ENCODE data around the gene CASZ1.

Gene CASZ1

DNA sequence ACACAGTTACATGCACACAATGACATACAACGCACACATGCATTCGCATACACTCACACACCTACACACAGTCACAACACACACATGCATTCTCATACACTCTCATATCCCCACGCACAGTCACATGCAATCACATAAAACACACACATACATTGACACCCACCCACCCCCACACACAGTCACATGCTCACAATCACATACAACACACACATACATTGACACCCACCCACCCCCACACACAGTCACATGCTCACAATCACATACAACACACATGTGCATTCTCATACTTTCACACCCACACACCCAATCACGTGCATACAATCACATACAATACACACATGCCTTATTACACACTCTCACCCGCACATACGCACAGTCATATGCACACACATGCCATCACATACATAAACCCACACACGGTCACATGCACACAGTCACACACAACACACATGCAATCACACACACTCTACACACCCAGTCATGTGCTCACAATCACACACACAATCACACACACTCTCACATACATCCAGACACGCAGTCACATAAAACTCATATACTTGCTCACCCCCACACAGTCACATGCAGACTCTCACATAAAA, 134.3 kb downstream of the CASZ1 start:
- Histone ChIP-seq H3K27me3 (ENCODE audit: low read length) (no peaks in the 10 kb centered on the region), H3K9ac (ENCODE audit: low read length) (no peak overlapping the region), H3K9me3 (ENCODE audit: insufficient read depth, low read length) (no peaks in the 10 kb centered on the region), H3K9me2 (replicated peaks; ENCODE audit: insufficient read depth, low read length) (no peaks in the 10 kb centered on the region), H3K4me2 (ENCODE audit: low read depth, low read length, poor library complexity, severe bottlenecking) (no peak overlapping the region), H2AFZ (ENCODE audit: low read depth, low read length, severe bottlenecking) (no peak overlapping the region), H3K27ac (ENCODE audit: low read depth, low read length) (no peak overlapping the region), H3K79me2 (ENCODE audit: insufficient read depth, low read length) (no peaks in the 10 kb centered on the region), H3K4me3 (ENCODE audit: insufficient read depth, low read length, poor library complexity, severe bottlenecking) (no peak overlapping the region), H3F3A (ENCODE audit: insufficient read depth) (no peaks in the 10 kb centered on the region), H3K36me3 (ENCODE audit: low read length) (no peaks in the 10 kb centered on the region), H4K20me1 (ENCODE audit: low read depth, low read length) (no peaks in the 10 kb centered on the region)
- TF ChIP-seq, protein P1, sequence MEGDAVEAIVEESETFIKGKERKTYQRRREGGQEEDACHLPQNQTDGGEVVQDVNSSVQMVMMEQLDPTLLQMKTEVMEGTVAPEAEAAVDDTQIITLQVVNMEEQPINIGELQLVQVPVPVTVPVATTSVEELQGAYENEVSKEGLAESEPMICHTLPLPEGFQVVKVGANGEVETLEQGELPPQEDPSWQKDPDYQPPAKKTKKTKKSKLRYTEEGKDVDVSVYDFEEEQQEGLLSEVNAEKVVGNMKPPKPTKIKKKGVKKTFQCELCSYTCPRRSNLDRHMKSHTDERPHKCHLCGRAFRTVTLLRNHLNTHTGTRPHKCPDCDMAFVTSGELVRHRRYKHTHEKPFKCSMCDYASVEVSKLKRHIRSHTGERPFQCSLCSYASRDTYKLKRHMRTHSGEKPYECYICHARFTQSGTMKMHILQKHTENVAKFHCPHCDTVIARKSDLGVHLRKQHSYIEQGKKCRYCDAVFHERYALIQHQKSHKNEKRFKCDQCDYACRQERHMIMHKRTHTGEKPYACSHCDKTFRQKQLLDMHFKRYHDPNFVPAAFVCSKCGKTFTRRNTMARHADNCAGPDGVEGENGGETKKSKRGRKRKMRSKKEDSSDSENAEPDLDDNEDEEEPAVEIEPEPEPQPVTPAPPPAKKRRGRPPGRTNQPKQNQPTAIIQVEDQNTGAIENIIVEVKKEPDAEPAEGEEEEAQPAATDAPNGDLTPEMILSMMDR (IDR thresholded peaks at IDR 0.05; ENCODE audit: insufficient read depth, low read length, poor library complexity, severe bottlenecking): no peak
- no peak for TF ChIP-seq EZH2phosphoT487 (conservative IDR thresholded peaks at IDR 0.05; ENCODE audit: low read length)

DNA sequence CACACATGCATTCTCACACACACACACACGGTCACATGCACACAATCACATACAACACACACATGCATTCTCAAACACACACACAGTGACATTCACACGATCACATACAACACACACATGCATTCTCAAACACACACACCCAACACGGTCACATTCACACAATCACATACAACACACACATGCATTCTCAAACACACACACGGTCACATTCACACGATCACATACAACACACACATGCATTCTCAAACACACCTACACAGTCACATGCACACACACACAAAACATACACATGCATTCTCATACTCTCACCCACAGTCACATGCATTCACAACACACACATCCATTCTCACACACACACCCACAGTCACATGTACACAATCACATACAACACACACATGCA, 135.0 kb downstream of the CASZ1 start:
- Histone ChIP-seq H2AFZ (ENCODE audit: low read depth, low read length, severe bottlenecking) (no peak overlapping the region), H3K9ac (ENCODE audit: low read length) (no peak overlapping the region), H3K4me3 (ENCODE audit: insufficient read depth, low read length, poor library complexity, severe bottlenecking) (no peak overlapping the region), H3K36me3 (ENCODE audit: low read length) (no peaks in the 10 kb centered on the region), H3K27ac (ENCODE audit: low read depth, low read length) (no peak overlapping the region), H3K9me3 (ENCODE audit: insufficient read depth, low read length) (no peaks in the 10 kb centered on the region), H3F3A (ENCODE audit: insufficient read depth) (no peaks in the 10 kb centered on the region), H3K27me3 (ENCODE audit: low read length) (no peaks in the 10 kb centered on the region), H3K4me2 (ENCODE audit: low read depth, low read length, poor library complexity, severe bottlenecking) (no peak overlapping the region), H3K79me2 (ENCODE audit: insufficient read depth, low read length) (no peaks in the 10 kb centered on the region), H4K20me1 (ENCODE audit: low read depth, low read length) (no peaks in the 10 kb centered on the region), H3K9me2 (replicated peaks; ENCODE audit: insufficient read depth, low read length) (no peaks in the 10 kb centered on the region)
- no peak for TF ChIP-seq EZH2phosphoT487 (conservative IDR thresholded peaks at IDR 0.05; ENCODE audit: low read length)
- TF ChIP-seq, protein P1 (IDR thresholded peaks at IDR 0.05; ENCODE audit: insufficient read depth, low read length, poor library complexity, severe bottlenecking): no peak

DNA sequence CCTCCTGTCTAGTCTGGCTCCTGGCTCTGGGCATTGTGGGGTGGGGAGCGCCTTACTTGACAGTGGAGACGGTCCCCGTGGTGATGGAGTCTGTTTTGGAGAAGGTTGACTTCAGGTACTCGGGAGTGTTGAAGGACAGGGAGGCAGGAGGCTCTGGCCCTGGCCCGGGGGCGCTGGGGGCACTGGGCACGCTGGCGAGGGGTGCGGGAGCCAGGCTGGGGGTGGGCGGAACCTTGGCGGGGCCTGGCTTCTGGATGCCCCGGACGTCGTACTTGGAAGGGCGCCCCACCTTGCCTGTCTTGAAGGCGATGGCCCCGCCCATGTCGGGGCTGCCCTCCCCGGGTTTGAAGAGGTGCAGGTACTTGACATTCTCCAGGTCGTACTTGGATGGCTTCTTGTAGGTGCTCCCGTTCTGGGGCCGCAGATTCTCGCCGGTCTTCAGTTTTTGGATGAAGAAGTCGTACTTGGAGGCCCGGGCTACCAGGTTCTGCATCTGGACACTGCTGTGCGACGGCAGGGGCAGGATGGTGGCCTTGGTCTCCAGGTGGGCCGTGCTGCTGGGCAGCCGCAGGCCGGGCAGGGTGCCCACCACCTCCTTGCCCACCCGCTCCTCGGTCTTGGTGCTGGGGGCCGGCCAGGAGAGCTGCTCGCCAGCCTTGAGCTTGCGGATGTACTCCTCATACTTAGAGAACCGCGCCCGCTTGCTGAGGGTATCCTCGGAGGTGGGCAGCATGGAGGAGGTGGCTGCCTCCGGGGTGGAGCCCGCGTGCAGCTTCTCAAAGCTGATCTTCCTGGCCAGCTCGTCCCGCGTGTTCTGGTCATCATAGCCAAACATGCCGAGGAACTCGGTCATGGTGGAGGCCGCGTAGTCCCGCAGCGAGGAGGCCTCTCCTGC, 136.6 kb downstream of the CASZ1 start:
- Histone ChIP-seq H3K79me2 (ENCODE audit: insufficient read depth, low read length) (no peaks in the 10 kb centered on the region), H3K9me3 (ENCODE audit: insufficient read depth, low read length) (no peaks in the 10 kb centered on the region), H3K27ac (ENCODE audit: low read depth, low read length) (no peak overlapping the region), H3K4me2 (ENCODE audit: low read depth, low read length, poor library complexity, severe bottlenecking) (no peak overlapping the region), H3K9ac (ENCODE audit: low read length) (no peak overlapping the region), H3K27me3 (ENCODE audit: low read length) (no peaks in the 10 kb centered on the region), H3K36me3 (ENCODE audit: low read length) (no peaks in the 10 kb centered on the region), H2AFZ (ENCODE audit: low read depth, low read length, severe bottlenecking) (no peak overlapping the region), H3F3A (ENCODE audit: insufficient read depth) (no peaks in the 10 kb centered on the region), H4K20me1 (ENCODE audit: low read depth, low read length) (no peaks in the 10 kb centered on the region), H3K4me3 (ENCODE audit: insufficient read depth, low read length, poor library complexity, severe bottlenecking) (no peak overlapping the region), H3K9me2 (replicated peaks; ENCODE audit: insufficient read depth, low read length) (no peaks in the 10 kb centered on the region)
- TF ChIP-seq, protein P1 (IDR thresholded peaks at IDR 0.05; ENCODE audit: insufficient read depth, low read length, poor library complexity, severe bottlenecking): no peak
- no peak for TF ChIP-seq EZH2phosphoT487 (conservative IDR thresholded peaks at IDR 0.05; ENCODE audit: low read length)
